HL-60 (cell line): ENCODE data around the gene EFNA3.

ENCODE experiments used
- CTCF ChIP-seq: IDR thresholded peaks from one replicate; pipeline ENCODE4 v1.5.1; 2011; ENCODE audit warnings: low read length, control low read depth, inconsistent platforms; ENCODE audit not compliant: insufficient read depth
- POLR2AphosphoS5 ChIP-seq: IDR thresholded peaks from 2 replicates; pipeline ENCODE4 v1.6.1; 2012; ENCODE audit warnings: low read depth
- REST ChIP-seq: IDR thresholded peaks from 2 replicates; pipeline ENCODE4 v1.6.1; 2012; ENCODE audit warnings: low read depth; ENCODE audit not compliant: insufficient replicate concordance
- SPI1 ChIP-seq: IDR thresholded peaks from 2 replicates; pipeline ENCODE4 v1.6.1; 2012; ENCODE audit warnings: low read depth, mild to moderate bottlenecking, borderline replicate concordance

GRCh38 chr1:155121249-155121648, 42.6 kb downstream of the EFNA3 start:
- TF ChIP-seq POLR2AphosphoS5 (no peak), CTCF (no peak), REST (no peak), SPI1 (no peak)
